GM10266 (cell line): ENCODE results near the gene RNF222.

Experiments
- DNase-seq: peaks from one replicate; pipeline ENCODE4 v3.0.0; 2012; ENCODE audit errors: extremely low spot score
- CTCF ChIP-seq: IDR thresholded peaks from 2 replicates; pipeline ENCODE4 v1.5.1; 2012; ENCODE audit warnings: mild to moderate bottlenecking, low read depth; ENCODE audit not compliant: control insufficient read depth, insufficient read depth; ENCODE audit errors: missing control alignments

Gene RNF222

GRCh38 chr17:8421571-8421970 lies 23.9 kb upstream of the RNF222 start:
- TF ChIP-seq CTCF, result no peak

GRCh38 chr17:8420041-8420934 lies 22.7 kb upstream of the RNF222 start:
- no peak for DNase-seq
- TF ChIP-seq CTCF, result no peak

More at GRCh38 chr17:8421571-8421970, 23.9 kb upstream of the RNF222 start:
- DNase-seq, result no peak

- no peak for DNase-seq
- TF ChIP-seq CTCF, result no peak
These were observed 21.7 kb upstream of the RNF222 start for GRCh38 chr17:8419305-8419704.

GRCh38 chr17:8418471-8418870 lies 20.8 kb upstream of the RNF222 start:
- no peak for DNase-seq
- TF ChIP-seq CTCF, result no peak

GRCh38 chr17:8417806-8418205 lies 20.2 kb upstream of the RNF222 start:
- TF ChIP-seq CTCF, result no peak
- no peak for DNase-seq

GRCh38 chr17:8413938-8414337 lies 16.3 kb upstream of the RNF222 start:
- DNase-seq, result no peak
- TF ChIP-seq CTCF, result no peak

- TF ChIP-seq CTCF, result no peak
- no peak for DNase-seq
These were observed 15.7 kb upstream of the RNF222 start for GRCh38 chr17:8413328-8413727.
